Thyroid gland (tissue), 4 donors: ENCODE measurements around the gene GNS. TPM values are rescaled to one million over a fixed set of nuclear protein-coding genes. Genes with fewer than 3 reads are reported as not detected.
A peak's percentile ranks its signal among the peaks of the same experiment; 100 is the strongest.

Experiments
- DNase-seq, 2 donors: peaks; one replicate each; pipeline ENCODE4 v3.0.0-alpha.2; 2019
- H3K27ac ChIP-seq, 3 donors: fragments of 200-600 bp; sonication (generic); 1 replicate in 2 of 3; 2 replicates in 1 of 3; pipeline ENCODE4 v1.5.1; 2016 to 2019; ENCODE audit warnings: mild to moderate bottlenecking in 1 of 3, moderate library complexity in 1 of 3
- H3K27me3 ChIP-seq: fragments of 200-600 bp; sonication (generic); one replicate; pipeline ENCODE4 v1.5.1; 2019
- H3K36me3 ChIP-seq, 2 donors: fragments of 200-600 bp; sonication (generic); one replicate each; pipeline ENCODE4 v1.5.1; 2016 to 2019
- H3K4me1 ChIP-seq, 2 donors: fragments of 200-600 bp; sonication (generic); one replicate each; pipeline ENCODE4 v1.5.1; 2017 to 2019
- H3K4me3 ChIP-seq, 3 donors: fragments of 200-600 bp; sonication (generic); replicated peaks in 1 of 3; 1 replicate in 2 of 3; 2 replicates in 1 of 3; pipeline ENCODE4 v1.5.1; 2016; ENCODE audit warnings: mild to moderate bottlenecking in 1 of 3
- H3K9me3 ChIP-seq: fragments of 200-600 bp; sonication (generic); one replicate; pipeline ENCODE4 v1.5.1; 2017
- CTCF ChIP-seq, 6 experiments: fragments of 200-600 bp in 3 of 6; fragments of 450-650 bp in 3 of 6; sonication (generic) in 3 of 6; IDR thresholded peaks; one replicate each; pipeline ENCODE4 v1.5.1; 2016 to 2019; ENCODE audit warnings: antibody characterized with exemption in 6 of 6, mild to moderate bottlenecking in 2 of 6, inconsistent platforms in 1 of 6, moderate library complexity in 1 of 6
- POLR2A ChIP-seq, 2 donors: fragments of 450-650 bp; IDR thresholded peaks; one replicate each; pipeline ENCODE4 v1.6.1; 2017; ENCODE audit warnings: antibody characterized with exemption in 2 of 2, mild to moderate bottlenecking in 2 of 2, moderate library complexity in 1 of 2
- WGBS, 2 donors: methylation state at CpG; one replicate each; pipeline ENCODE4 v1.1.5; 2017; 5-methylcytosine and 5-hydroxymethylcytosine counted together
- intact Hi-C: fragments of 100-400 bp; cut with DNase I; formaldehyde crosslinking; loops from one replicate; pipeline ENCODE4 v1.15.1; 2023
- total RNA-seq, 4 donors: library from RNA; depleted of rRNA; stranded (reverse); fragments of >200 nt; gene quantifications; one replicate each; pipeline ENCODE4 v1.2.3, GENCODE V29; 2016

Gene GNS
- total RNA-seq, 4 donors from 2014 or later, result 130 to 174 (median 160) TPM

GRCh38 chr12:64739778-64740177 lies 19.4 kb downstream of the GNS start:
- no peak overlapping the region for H3K27ac ChIP-seq
- intact Hi-C loops, result no loop called here
- DNase-seq, result no peak
- peaks cover 6 to 7% of the 10 kb centered on the region in 2 donors for H3K4me1 ChIP-seq
- no peaks in the 10 kb centered on the region for H3K9me3 ChIP-seq
- H3K27me3 ChIP-seq, result no peaks in the 10 kb centered on the region
- 88 to 93% methylated on average over 2 of the region's 2 CpGs for WGBS, 2 donors
- no peak overlapping the region for H3K4me3 ChIP-seq
- TF ChIP-seq POLR2A (IDR thresholded peaks at IDR 0.05), result no peak
- no peak for TF ChIP-seq CTCF (IDR thresholded peaks at IDR 0.05)
- peaks cover 56 to 72% of the 10 kb centered on the region in 2 donors for H3K36me3 ChIP-seq

GRCh38 chr12:64737539-64737938 lies 21.7 kb downstream of the GNS start:
- intact Hi-C loops, result no loop called here
- H3K36me3 ChIP-seq, result peaks cover 48 to 65% of the 10 kb centered on the region in 2 donors

GRCh38 chr12:64736771-64737170 lies 22.4 kb downstream of the GNS start:
- intact Hi-C loops, result no loop called here
- Histone ChIP-seq H3K27me3 (no peaks in the 10 kb centered on the region), H3K9me3 (no peaks in the 10 kb centered on the region), H3K27ac (no peak overlapping the region), H3K4me3 (no peak overlapping the region), H3K4me1 (peaks cover 0 to 3% of the 10 kb centered on the region in 2 donors), H3K36me3 (peaks cover 41 to 60% of the 10 kb centered on the region in 2 donors)
- TF ChIP-seq CTCF (IDR thresholded peaks at IDR 0.05), result no peak
- no peak for TF ChIP-seq POLR2A (IDR thresholded peaks at IDR 0.05)
- no peak for DNase-seq
- 63 to 76% methylated on average over 1 of the region's 1 CpG for WGBS, 2 donors

More at GRCh38 chr12:64737539-64737938, 21.7 kb downstream of the GNS start:
- no peak overlapping the region for H3K4me3 ChIP-seq
- H3K27ac ChIP-seq, result no peak overlapping the region
- TF ChIP-seq CTCF (IDR thresholded peaks at IDR 0.05) (no peak), POLR2A (IDR thresholded peaks at IDR 0.05) (no peak)
- no peak for DNase-seq
- peaks cover 0 to 3% of the 10 kb centered on the region in 2 donors for H3K4me1 ChIP-seq
- WGBS, 2 donors, result 78 to 80% methylated on average over 1 of the region's 1 CpG
- no peaks in the 10 kb centered on the region for H3K27me3 ChIP-seq
- no peaks in the 10 kb centered on the region for H3K9me3 ChIP-seq

- Histone ChIP-seq H3K4me3 (no peak overlapping the region), H3K36me3 (peaks cover 41 to 51% of the 10 kb centered on the region in 2 donors), H3K27me3 (no peaks in the 10 kb centered on the region), H3K27ac (no peak overlapping the region), H3K9me3 (no peaks in the 10 kb centered on the region), H3K4me1 (peaks cover 0 to 3% of the 10 kb centered on the region in 2 donors)
- TF ChIP-seq POLR2A (IDR thresholded peaks at IDR 0.05) (no peak), CTCF (IDR thresholded peaks at IDR 0.05) (no peak)
- intact Hi-C loops, result no loop called here
- DNase-seq, result no peak
These were observed 23.8 kb downstream of the GNS start for GRCh38 chr12:64735442-64735841.

- DNase-seq, result peak; percentile 28 to 59
- intact Hi-C loops, result no loop called here
- peaks cover 31 to 37% of the 10 kb centered on the region in 2 donors for H3K36me3 ChIP-seq
- H3K27ac ChIP-seq, result no peak overlapping the region
- H3K27me3 ChIP-seq, result no peaks in the 10 kb centered on the region
- TF ChIP-seq CTCF (IDR thresholded peaks at IDR 0.05), result no peak
- no peak for TF ChIP-seq POLR2A (IDR thresholded peaks at IDR 0.05)
- H3K4me3 ChIP-seq, result no peak overlapping the region
- H3K9me3 ChIP-seq, result no peaks in the 10 kb centered on the region
- H3K4me1 ChIP-seq, result peaks cover 0 to 3% of the 10 kb centered on the region in 2 donors
- WGBS, 2 donors, result 67 to 68% methylated on average over 4 of the region's 4 CpGs
These were observed 25.3 kb downstream of the GNS start for GRCh38 chr12:64733857-64734256.
